ENCODE measurements around the gene FOXC1.

Gene FOXC1
- long read RNA-seq, donor 1, transcript FOXC1-201 (1 exons, 3,926 nt): minor isoform, 21 of 109 reads
- long read RNA-seq, donor 1, transcript FOXC1-202 (1 exons, 3,831 nt): major isoform, 88 of 109 reads
- long read RNA-seq, donor 1, partial matches to known transcripts: 0 of 109 reads
- long read RNA-seq, donor 1, other reads (novel, unspliced or antisense): 0 of 109 reads
- long read RNA-seq, donor 2, transcript FOXC1-202 (1 exons, 3,831 nt): major isoform, 87 of 97 reads
- long read RNA-seq, donor 2, transcript FOXC1-201 (1 exons, 3,926 nt): minor isoform, 10 of 97 reads
- long read RNA-seq, donor 2, partial matches to known transcripts: 0 of 97 reads
- long read RNA-seq, donor 2, other reads (novel, unspliced or antisense): 0 of 97 reads
- long read RNA-seq, donor 3, transcript FOXC1-201 (1 exons, 3,926 nt): minor isoform, 15 of 82 reads
- long read RNA-seq, donor 3, transcript FOXC1-202 (1 exons, 3,831 nt): major isoform, 67 of 82 reads
- long read RNA-seq, donor 3, partial matches to known transcripts: 0 of 82 reads
- long read RNA-seq, donor 3, other reads (novel, unspliced or antisense): 0 of 82 reads
- long read RNA-seq, donor 4, transcript FOXC1-202 (1 exons, 3,831 nt): major isoform, 112 of 131 reads
- long read RNA-seq, donor 4, transcript FOXC1-201 (1 exons, 3,926 nt): minor isoform, 19 of 131 reads
- long read RNA-seq, donor 4, partial matches to known transcripts: 0 of 131 reads
- long read RNA-seq, donor 4, other reads (novel, unspliced or antisense): 0 of 131 reads
- long read RNA-seq, donor 5, transcript FOXC1-202 (1 exons, 3,831 nt): major isoform, 73 of 173 reads
- long read RNA-seq, donor 5, transcript FOXC1-201 (1 exons, 3,926 nt): minor isoform, 22 of 173 reads
- long read RNA-seq, donor 5, partial matches to known transcripts: 25 of 173 reads
- long read RNA-seq, donor 5, other reads (novel, unspliced or antisense): 53 of 173 reads
- long read RNA-seq, donor 6, transcript FOXC1-201 (1 exons, 3,926 nt): minor isoform, 23 of 181 reads
- long read RNA-seq, donor 6, transcript FOXC1-202 (1 exons, 3,831 nt): major isoform, 158 of 181 reads
- long read RNA-seq, donor 6, partial matches to known transcripts: 0 of 181 reads
- long read RNA-seq, donor 6, other reads (novel, unspliced or antisense): 0 of 181 reads
- long read RNA-seq, donor 7, transcript FOXC1-201 (1 exons, 3,926 nt): minor isoform, 30 of 245 reads
- long read RNA-seq, donor 7, transcript FOXC1-202 (1 exons, 3,831 nt): major isoform, 215 of 245 reads
- long read RNA-seq, donor 7, partial matches to known transcripts: 0 of 245 reads
- long read RNA-seq, donor 7, other reads (novel, unspliced or antisense): 0 of 245 reads
- long read RNA-seq, donor 8, transcript FOXC1-202 (1 exons, 3,831 nt): major isoform, 108 of 118 reads
- long read RNA-seq, donor 8, transcript FOXC1-201 (1 exons, 3,926 nt): minor isoform, 10 of 118 reads
- long read RNA-seq, donor 8, partial matches to known transcripts: 0 of 118 reads
- long read RNA-seq, donor 8, other reads (novel, unspliced or antisense): 0 of 118 reads

GRCh38 chr6:1609648-1610496, at the start of gene FOXC1:
Gene FOXC1 (plus strand): TSS chr6:1609915. CDS start chr6:1610446, 531 bp downstream.
- peak; percentile 92 for DNase-seq

- DNase-seq: no peak
These were observed 49.2 kb upstream of the FOXC1 start for GRCh38 chr6:1560281-1561058.

GRCh38 chr6:1561355-1561754, 48.4 kb upstream of the FOXC1 start:
- DNase-seq: no peak

GRCh38 chr6:1562171-1562955, 47.4 kb upstream of the FOXC1 start:
- DNase-seq: no peak

- DNase-seq: no peak
These were observed 40.3 kb upstream of the FOXC1 start for GRCh38 chr6:1569377-1569776.

GRCh38 chr6:1570848-1571247, 38.9 kb upstream of the FOXC1 start:
- DNase-seq: no peak

GRCh38 chr6:1572892-1573291, 36.8 kb upstream of the FOXC1 start:
- DNase-seq: no peak

GRCh38 chr6:1574083-1574761, 35.5 kb upstream of the FOXC1 start:
- no peak for DNase-seq

- DNase-seq: no peak
These were observed 34.9 kb upstream of the FOXC1 start for GRCh38 chr6:1574890-1575209.

GRCh38 chr6:1575210-1576041, 34.3 kb upstream of the FOXC1 start:
- DNase-seq: peak; percentile 54

GRCh38 chr6:1576166-1576565, 33.5 kb upstream of the FOXC1 start:
- no peak for DNase-seq

- DNase-seq: no peak
These were observed 33.0 kb upstream of the FOXC1 start for GRCh38 chr6:1576711-1577110.

- no peak for DNase-seq
These were observed 32.5 kb upstream of the FOXC1 start for GRCh38 chr6:1577146-1577680.

GRCh38 chr6:1577896-1578745, 31.6 kb upstream of the FOXC1 start:
- no peak for DNase-seq

GRCh38 chr6:1579096-1579495, 30.6 kb upstream of the FOXC1 start:
- no peak for DNase-seq

GRCh38 chr6:1580109-1580508, 29.6 kb upstream of the FOXC1 start:
- no peak for DNase-seq

- DNase-seq: no peak
These were observed 29.1 kb upstream of the FOXC1 start for GRCh38 chr6:1580585-1580984.

Data from right kidney (tissue), 9 donors.